NOMO-1 treated with dmso at 0.1 percent for 144 hours (cell line): ENCODE measurements around the gene PCK2.

Experiments
- DNase-seq: peaks from one replicate; lab custom pipeline; 2025; ENCODE audit not compliant: unreplicated experiment; lab: John Stamatoyannopoulos, UW

PCK2 gene

DNA sequence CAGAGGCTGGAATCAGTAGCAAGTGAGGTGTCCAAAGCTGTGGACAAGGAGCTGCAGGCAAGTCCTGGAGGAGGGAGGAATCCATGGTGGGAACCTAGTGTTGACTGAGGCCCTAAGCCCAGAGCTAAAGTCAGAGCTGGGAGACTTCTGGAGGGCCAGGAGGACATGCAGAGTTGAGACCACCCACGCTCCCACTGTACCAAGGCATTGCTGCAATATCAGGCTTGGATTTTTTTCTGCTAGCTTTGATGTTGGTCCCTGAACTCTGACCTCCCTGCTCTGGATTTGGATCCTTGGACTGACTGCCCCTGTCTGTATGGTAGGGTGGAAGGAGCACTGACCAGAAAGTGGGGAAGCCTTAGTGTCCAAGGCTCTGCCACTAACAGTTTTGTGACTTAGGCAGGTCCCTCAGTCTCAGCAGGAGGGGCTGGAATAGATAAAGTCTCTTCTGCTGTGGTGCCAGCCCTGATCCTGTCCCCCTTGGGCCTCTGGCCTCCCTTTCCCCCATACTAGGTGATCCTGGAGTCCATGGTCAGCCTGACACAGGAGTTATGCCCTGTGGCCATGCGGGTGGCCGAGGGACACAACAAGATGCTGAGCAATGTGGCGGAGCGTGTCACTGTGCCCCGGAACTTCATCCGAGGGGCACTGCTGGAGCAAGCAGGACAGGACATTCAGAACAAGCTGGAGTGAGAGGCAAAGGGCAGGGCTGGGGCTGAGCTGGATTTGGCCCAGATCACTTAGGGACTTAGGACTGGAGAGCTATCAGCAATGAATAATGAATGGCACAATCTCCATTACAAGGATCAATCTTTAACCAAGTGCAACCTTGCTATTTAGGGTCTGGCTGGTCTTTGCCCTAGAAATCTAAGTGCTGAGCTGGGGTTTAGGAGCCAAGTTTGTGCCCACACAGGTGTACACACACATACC lies 32.9 kb upstream of the PCK2 start:
- DNase-seq: no peak

DNA sequence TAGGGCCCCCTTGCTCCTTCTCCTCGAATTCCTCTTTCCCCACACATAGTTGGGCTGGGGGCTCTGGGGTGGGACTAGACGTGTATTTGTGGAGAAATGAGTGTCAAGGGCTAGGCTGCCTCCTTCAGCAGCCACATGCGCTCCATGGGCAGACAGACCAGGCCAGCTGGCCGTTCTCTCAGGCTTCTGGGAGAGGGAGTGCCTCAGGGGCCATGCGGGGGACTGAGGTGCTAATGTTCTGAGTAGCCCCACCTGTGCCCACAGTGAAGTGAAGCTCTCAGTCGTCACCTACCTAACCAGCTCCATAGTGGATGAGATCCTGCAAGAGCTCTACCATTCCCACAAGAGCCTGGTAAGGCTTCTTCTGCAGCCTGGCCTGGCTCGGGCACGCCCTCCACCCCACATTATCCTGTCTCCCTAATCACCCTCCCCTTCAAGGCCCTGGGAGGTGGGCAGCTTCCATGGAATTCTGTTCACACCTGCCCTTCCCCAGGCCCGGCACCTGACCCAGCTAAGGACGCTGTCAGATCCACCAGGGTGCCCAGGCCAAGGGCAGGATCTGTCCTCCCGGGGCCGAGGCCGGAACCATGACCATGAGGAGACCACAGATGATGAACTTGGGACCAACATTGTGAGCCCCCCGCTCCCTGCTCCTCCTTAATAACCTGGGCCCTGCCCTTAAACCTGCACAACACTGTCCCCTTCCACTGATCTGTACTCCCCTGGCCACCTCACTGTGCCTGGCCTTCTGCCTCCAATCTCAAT lies 31.7 kb upstream of the PCK2 start:
- DNase-seq: no peak

DNA sequence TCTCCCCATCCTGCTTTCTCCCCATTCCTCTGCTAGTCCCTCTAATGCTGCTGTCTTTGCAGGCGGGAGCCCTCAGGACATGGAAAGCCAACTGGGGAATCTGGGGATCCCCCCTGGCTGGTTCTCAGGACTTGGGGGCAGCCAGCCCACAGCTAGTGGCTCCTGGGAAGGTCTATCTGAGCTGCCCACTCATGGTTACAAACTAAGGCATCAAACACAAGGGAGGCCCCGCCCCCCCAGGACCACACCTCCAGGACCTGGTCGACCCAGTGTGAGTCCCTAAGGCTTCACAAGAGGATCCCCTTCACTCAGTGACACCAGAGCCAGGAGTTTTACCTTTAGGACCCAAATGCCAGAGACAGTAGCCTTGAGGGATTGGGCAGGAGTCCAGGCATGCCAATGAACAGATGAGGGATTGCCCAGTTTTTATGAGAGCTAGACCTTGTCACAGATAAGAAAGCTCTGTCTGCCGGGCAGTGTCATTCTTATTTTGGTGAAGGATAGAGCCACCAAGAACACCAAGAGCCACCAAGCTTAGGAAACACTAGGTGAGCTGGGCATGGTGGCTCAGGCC lies 30.8 kb upstream of the PCK2 start:
- DNase-seq: no peak

DNA sequence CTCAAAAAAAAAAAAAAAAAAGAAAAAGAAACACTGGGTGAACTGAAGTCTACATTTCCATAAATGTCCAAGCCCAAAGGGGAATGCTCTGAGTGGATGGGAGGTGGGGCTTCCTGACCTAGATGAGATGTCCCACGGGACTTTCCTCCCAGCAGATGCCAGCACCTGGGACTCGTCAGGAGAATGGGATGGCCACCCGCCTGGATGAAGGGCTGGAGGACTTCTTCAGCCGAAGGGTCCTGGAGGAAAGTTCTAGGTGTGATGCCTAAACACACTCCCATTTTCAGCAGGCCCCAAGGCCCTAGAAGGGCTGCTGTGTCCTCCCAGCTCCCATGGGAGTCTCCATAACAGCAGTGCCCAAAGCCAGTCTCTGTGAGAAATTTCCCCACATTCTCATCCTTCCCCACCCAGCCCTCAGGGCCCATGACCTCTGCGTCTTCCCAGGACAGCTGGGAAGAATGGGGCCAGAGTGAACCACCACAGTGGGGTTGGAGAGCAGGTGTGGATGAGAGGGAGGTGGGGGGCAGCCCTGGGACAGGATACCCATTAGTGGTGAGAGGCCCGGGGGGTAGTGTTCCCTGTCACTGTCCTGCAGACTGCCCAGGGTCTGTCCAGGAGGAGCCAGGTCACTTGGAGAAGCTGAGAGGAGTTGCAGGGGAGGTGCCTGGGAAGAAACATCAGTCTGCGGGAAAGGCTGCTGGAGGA lies 29.9 kb upstream of the PCK2 start:
- no peak for DNase-seq

DNA sequence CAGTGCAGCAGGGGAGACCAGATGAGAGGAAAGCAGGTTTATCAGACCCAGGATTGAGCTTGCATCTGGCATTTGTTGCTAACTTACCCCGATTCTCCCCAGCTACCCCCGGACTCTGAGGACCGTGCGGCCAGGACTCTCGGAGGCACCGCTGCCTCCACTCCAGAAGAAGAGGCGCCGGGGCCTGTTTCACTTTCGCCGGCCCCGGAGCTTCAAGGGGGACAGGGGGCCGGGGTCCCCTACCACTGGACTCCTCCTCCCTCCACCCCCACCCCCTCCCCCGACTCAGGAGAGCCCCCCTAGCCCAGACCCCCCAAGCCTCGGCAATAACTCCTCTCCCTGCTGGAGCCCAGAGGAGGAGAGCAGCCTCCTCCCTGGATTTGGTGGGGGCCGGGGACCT lies 29.3 kb upstream of the PCK2 start:
- DNase-seq: no peak

DNA sequence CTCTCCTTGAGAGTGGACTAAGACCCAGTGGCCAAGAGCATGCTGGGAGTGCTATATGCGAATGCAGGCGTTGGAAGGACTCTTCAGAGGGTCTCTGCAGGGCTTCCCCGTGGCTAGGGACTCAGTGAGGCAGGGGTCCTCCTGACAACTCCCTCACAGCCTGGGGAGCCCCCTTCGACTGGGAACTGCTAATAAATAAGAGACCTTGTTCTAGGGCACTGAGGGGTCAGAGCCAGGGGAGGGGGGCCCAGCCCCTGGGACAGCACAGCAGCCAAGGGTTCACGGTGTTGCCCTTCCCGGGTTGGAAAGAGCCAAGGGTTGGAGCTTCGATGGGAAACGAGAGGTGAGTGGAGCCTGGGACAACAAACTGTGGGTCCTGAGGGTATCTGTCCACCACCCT lies 28.7 kb upstream of the PCK2 start:
- DNase-seq: no peak

DNA sequence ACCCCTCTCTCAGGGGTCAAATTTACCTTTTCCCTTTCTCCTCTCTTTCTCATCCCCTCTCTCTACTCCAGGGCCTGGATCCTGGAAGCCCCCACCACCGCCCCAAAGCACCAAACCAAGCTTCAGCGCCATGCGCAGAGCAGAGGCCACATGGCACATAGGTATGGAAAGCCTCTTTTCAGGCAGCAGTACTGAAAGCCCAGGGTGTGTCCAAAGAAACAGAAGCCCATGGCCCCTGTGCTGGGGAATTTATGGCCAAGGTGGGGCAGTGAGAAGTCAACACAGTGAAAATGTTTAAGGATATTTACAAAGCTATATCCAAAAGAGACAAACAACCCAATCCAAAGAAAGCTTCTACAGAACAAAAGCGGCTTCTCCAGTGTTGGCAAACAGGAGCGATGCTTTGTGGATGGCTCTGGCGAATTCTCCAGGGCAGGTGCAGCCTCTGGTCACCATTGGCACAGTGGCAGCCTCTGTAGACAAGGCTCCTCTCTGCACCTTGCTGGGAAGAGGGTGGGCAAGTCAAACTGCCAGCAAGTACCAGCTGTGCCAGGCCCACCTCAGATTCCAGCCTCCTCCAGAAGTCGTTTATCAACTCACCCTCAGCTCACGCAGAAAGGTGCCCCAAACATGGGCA lies 27.5 kb upstream of the PCK2 start:
- DNase-seq: no peak

DNA sequence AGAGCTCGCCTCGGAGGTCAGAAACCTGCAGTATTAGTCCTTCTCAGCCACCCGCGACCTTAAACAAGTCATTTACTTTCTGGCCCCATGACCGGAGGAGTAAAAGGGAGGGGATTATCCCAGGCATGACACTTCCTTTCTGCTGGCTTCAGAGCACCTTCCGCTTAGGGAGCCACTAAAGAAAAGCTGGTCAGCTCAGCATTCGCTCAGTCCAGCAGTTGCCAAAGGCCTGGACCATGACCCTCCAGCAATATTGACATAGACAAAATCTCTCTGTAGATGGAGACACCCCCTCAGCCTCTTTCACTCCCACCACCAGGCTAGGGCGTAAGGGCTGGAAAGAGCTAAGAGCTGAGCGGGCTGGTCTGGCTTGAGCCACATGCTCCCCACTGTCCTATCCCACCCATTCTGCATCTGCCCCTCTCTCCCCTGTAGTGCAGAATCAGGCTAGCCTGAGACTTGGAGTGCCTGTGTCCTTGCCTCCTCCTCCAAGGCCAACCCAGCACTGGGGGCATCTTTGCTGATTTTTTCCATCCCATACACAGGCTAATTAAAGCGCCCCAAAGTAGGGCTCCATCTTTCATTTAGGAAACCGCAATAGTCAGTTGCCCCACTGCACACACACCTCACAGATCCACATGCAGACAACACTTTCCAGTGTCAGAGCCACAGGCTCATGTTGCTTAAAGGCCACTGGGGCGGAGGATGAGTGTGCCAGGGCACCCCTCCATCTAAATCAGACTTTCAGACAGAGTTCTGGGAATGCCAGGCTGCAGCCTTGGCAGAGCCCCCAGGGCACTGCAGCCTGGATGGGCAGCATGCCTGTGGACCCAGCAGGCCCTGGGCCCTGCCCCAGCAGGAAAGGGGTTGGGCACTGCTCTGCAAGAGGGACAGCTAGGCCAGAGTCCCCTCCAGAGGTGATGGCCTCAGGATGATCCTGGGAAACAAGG lies 26.7 kb upstream of the PCK2 start:
- no peak for DNase-seq

DNA sequence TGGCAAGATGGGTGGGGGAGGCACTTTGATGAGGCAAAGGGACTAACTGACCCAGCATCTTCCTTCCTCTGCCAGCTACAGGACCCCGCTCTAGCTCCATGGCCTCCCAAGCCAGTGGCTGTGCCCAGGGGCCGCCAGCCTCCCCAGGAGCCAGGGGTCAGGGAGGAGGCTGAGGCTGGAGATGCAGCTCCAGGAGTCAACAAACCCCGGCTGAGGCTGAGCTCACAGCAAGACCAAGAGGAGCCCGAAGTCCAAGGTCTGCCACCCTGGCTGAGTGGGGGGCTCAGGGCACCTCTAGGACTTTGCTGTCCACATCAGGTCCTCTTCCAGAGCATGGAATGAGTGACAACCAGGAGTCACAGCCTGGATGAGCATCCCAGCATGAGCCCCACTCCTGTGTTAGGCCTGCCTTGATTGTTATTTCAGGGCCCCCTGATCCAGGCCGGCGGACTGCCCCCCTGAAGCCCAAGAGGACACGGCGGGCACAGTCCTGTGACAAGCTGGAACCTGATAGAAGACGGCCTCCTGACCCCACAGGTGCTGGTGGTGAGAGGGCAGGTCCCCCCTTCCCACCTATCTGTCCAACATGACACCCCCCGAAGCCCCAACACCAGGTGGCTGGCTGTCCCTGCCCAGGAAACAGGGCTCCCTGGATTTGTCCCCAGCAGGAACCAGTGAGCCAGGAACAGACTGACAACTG lies 25.2 kb upstream of the PCK2 start:
- no peak for DNase-seq

DNA sequence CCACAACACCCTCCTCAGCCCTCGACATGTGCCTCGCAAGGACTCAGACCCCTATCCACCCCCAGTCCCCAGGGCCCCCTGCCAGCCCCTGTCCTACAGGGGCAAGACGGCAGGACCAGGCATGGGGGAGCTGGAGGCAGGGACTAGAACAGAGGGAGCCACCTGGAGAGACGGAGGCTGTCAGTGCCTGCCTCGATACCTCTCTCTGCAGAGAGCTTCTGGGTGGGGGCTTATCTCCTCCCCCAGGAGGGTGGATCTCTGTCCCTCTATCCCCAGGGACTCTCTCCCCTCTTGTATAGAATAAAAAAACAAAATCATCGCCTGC lies 24.7 kb upstream of the PCK2 start:
- DNase-seq: no peak

DNA sequence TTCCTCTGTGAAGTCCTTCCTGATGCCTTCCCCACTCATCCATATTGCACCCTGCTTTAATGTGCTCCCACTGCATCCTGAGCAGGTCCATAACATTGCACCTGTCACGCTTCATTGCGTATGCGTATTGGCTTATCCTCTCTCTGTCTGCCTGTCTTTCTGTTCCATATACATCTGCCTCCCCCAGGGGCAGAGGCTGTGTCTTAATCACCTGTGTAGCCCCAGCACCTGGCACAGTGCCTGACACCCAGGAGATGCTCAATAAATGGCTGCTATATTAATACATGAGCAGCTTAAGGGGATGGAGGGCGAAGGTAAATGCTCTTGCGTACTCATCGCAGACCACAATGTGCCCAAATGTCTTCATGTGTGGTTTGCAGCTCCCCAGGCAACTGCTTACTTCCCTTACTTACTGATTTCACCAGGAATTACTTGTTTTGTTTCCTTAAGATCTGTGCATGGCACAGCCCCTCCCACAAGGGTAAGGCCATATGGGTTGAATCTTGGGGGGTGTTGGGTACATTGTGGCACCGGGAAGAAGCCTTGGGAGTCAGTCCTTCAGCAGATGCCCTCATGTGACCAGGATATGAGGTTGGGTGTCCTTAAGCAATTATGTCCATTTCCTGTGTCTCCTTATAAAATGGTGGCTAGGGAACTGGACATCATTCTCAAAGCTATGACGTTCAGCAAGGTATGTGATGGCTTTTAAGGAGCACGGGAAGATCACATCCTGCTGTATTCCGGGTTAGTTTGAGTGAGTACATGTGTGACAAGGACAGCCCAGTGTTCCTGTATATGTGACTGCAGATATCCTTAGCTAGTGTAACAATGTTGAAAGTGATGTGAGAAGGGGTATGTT lies 23.6 kb upstream of the PCK2 start:
- no peak for DNase-seq

DNA sequence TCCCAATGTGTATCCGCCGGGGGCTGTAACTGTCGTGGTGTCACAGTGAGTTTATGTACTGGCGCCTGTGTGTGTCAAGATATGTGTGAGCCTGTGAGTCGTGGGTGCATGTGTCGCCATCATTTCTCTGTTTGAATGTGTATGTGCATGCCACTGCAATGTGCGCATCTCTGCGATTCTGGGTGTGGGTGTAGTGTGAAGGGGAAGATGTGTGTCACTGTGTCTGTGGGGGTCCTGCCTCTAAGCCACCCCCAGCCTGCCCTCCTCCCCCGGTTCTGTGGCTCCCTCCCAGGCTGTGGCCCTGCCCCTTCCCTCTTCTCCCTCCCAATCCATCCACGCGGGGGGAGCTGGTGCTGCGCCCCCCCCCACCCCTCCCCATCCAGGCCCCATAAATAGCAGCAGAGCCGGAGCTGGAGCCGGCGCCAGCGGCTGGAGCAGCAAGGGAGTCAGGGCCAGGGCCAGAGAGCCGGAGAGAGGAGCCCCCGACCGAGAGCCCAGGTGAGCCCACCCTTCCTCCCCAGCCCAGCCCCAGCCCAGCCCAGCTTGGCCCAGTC lies 22.9 kb upstream of the PCK2 start, which contains the start of gene CPNE6:
Gene CPNE6 (plus strand): TSS at position 419 of the 554 bp plus-strand sequence. CDS start 1,375 bp downstream, outside the sequence.
- no peak for DNase-seq

DNA sequence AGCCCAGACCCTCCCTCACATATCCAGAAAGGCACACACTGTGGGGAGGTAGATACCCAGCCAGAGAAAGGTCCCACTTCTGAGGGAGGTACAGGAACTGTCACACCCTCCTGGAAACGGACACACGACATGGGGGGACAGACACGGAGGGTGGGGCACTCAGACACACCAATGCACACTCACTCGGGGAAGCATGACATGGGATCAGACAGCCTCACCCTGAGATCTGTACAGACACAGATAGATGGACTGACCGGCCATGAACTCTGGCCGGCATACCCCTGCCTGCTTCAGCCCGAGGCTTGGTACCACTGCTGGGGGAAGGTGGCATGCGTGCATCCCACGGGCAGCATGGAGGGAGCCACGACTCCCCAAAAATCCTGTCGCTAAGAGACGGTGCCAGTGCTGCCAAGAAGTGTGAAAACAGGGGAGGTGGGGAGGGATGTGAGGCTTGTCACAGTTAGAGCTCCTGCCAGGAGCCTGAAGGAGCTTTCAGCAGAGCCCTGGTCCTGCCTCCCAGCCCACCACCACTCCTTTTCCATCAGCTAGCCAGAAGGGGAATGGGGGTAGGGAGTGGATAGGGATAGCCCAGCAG lies 22.2 kb upstream of the PCK2 start:
- DNase-seq: no peak

DNA sequence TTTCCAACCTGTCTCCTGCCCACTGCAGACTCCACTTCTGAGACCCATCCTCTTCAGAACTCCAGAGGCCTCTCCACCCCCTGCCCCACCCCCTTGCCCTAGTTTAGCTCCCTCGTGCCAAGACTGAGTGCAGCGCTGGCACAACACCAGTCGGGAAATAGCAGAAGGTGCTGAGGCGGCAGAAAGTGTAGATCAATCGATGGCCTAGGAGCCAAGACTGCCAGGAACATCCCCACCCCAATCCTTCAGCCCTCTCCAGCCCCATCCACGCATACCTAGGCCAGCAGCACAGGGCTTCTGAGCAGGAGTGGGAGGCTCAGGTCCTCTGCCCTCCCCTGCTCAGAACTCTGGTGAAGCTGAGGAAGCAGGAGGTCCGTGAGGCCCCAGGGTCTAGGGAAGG lies 21.7 kb upstream of the PCK2 start:
- DNase-seq: no peak

DNA sequence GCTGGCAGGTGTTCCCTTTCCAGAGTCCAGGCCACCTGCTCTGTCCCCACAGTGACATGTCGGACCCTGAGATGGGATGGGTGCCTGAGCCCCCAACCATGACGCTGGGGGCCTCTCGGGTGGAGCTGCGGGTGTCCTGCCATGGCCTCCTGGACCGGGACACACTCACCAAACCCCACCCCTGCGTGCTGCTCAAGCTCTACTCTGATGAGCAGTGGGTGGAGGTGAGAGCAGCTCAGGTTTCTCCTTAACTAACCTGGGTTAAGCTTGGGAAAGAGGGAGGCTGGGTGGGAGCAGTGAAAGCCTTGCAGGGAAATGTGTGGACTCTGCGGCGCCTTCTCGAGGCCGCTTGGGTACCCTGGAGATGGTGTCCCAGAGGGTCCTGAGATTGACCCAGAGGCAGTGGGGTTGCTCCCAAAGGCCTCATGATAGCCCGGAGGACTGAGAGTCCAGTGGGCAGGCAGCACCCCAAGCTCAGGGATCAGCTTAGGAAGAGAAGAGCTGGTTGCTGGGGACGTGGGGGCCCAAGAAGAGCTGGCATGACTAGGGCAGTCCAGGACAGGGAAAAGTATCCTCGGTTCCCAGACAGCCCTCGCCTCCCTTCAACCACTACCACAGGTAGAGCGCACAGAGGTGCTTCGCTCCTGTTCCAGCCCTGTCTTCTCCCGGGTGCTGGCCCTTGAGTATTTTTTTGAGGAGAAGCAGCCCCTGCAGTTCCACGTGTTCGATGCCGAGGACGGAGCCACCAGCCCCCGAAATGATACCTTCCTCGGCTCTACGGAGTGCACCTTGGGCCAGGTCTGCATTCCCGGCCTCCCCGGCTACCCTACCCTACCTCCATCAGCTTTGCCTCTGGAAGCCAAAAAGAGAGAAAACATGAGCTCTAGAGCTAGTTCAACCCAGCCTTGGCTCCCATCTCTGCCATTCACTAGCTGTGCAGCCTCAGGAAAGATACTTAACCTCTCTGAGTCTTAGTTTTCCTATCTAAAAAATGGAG lies 20.9 kb upstream of the PCK2 start:
- DNase-seq: no peak
